Stimulated activated CD8-positive, alpha-beta memory T cell treated with anti-CD3 and anti-CD28 coated beads, Interleukin-7, amount 100 ng/mL, for 48 hours (primary cell): Measurements from ENCODE around the gene CNTN1.

Experiments used
- DNase-seq, 2 donors: peaks; one replicate each; pipeline ENCODE4 v3.0.0-alpha.2; 2020; ENCODE audit warnings: low read depth in 1 of 2; ENCODE audit errors: extremely low read depth in 1 of 2

The CNTN1 gene

GRCh38 chr12:40957417-40957816 is 265.2 kb downstream of the CNTN1 start:
- DNase-seq: no peak

DNA sequence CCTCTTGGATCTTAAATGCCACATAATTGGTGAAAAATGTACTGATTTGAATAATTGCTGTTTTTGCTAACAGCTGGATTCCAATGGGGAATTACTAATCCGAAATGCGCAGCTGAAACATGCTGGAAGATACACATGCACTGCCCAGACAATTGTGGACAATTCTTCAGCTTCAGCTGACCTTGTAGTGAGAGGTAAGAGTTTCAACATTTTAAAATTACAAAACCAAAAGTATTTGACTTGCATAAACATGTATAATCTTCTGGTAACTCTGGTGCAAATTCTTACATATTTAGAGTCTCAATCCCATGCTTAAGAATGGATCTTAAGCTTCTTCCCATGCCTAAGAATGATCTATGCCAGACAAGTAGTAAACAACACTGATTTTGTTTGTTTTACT is 266.8 kb downstream of the CNTN1 start:
- DNase-seq: no peak

GRCh38 chr12:40963751-40964150 is 271.5 kb downstream of the CNTN1 start:
- DNase-seq: no peak

DNA sequence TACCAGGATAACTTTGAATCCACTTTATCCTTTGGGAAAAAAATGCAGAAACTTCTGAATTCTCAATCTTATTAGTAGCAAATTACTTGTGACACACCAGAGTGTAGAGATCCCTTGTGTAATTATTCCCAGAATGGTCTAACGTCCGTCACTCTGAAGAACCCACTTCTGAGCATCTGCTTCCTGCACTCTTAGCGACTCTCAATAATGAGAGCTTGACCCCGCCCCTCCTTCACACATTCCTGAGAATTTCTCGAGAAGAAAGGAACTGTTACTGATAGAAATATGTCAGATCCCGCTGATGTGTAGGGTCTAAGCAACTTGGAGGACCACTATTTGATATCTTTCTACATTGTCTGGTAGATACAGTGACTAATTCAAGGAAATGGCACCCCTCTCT is 277.6 kb downstream of the CNTN1 start:
- DNase-seq: no peak

- no peak for DNase-seq
These were observed 278.2 kb downstream of the CNTN1 start for GRCh38 chr12:40970320-40970907.

DNA sequence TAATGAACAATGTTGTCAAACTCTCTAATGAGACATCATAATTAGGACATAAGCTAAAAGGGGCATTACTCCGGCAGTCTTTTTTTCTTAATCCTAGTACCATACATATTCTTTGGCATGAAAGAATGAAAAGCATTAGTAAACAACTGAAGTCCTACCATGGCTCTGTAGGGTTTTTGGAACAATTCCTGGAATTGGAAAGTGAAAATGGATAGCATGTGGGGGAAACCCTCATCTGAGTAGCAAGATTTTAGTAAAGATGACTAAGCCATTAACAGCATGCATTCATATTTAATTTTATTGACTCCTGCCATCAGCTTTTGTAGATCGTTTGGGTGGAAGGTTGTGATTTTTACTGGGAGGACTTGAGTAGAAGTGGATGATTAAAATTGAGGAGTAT is 279.7 kb downstream of the CNTN1 start:
- DNase-seq: no peak

- no peak for DNase-seq
These were observed 284.3 kb downstream of the CNTN1 start for GRCh38 chr12:40976546-40976945.

DNA sequence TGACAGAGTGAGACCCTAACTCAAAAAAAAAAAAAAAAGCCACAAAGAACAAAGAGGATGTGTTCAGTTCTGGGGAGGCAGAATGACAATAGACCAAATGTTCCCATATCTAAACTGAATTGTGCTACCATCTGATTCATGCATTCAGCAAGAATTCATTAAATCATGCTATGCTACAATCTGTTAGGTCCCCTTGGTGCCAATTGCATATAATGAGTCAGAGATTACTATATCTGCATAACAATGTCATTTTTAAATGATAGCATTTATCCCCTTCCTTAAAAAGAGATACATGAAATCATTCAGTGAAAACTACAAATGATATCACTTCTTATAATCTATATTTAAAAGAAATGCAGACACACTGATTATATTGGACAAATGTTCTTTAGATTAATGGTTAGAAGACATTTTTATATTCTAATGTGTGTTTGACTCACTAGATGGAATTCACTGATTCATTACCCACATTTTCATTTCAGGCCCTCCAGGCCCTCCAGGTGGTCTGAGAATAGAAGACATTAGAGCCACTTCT is 288.3 kb downstream of the CNTN1 start:
- no peak for DNase-seq

- DNase-seq: no peak
These were observed 293.8 kb downstream of the CNTN1 start for GRCh38 chr12:40986001-40986400.

DNA sequence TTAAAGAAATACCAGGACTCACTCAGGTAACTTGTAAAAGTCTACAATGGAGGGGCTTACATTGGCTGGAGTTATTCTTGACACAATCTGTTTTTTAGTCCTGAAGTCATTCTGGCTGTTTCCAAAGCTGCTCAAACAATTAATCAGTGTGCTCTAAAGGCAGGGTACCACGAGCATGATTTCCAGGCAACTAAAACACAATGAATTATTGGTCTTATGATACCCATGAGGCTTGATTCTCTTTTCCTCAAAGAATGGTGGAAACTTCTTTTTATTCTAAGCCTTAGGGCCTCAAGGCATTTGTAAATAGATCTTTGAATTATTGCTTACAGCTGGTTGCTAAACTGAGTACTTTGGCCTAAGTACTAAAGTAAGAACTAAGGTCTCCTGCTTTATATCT is 296.1 kb downstream of the CNTN1 start:
- DNase-seq: no peak

GRCh38 chr12:40988824-40989223 is 296.6 kb downstream of the CNTN1 start:
- no peak for DNase-seq

DNA sequence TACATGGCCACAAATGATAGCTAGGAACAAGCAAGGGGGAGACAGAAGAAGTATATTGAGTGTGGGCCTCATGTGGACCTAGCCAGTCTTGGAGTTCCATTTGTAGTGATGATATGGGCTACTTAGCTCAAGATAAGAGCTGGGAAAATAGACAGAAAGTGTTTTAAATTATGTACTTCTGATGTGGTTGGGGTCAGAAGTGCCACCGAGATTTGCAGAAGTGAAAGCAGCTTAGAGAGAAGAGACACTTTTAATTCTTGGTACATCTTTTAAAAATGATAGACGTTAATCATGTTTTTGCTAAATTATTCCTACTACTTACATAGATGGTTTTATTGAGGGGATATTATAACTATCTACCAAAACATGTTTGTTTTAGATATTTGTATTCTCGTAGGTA is 297.5 kb downstream of the CNTN1 start:
- no peak for DNase-seq

GRCh38 chr12:40992158-40992557 is 299.9 kb downstream of the CNTN1 start:
- no peak for DNase-seq

DNA sequence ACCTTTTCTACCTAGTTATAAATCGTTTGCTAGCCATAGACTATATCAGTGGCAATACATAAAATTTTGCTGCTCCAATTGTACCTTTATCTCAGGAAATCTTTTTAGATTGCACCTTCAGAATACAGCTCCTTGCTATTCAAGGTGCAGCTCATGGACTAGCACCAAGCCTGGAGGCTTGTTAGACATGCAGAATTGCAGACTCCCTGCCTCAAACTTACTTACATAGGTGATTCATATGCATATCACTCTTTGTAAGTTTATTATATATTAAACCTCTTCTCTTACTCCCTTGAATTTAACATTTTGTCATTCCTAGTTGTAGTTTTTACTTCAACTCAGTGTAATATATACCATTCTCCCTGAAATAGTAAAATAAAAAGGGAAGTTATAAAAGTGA is 300.4 kb downstream of the CNTN1 start:
- DNase-seq: no peak

GRCh38 chr12:40993158-40993557 is 300.9 kb downstream of the CNTN1 start:
- no peak for DNase-seq

DNA sequence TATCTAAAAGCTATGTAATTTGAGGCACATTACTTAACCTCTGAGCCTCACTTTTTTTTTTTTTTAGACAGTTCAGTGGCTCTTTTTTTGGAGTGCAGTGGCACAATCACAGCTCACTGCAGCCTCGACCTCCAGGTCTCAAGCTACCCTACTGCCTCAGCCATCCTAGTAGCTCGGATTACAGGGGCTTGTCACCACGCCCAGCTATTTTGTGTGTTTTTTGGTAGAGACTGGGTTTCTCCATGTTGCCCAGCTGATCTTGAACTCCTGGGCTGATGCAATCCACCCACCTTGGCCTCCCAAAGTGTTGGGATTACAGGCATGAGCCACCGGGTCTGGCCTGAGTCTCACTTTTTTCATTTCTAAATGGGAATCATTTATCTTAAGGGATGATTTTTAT is 303.9 kb downstream of the CNTN1 start:
- no peak for DNase-seq

DNA sequence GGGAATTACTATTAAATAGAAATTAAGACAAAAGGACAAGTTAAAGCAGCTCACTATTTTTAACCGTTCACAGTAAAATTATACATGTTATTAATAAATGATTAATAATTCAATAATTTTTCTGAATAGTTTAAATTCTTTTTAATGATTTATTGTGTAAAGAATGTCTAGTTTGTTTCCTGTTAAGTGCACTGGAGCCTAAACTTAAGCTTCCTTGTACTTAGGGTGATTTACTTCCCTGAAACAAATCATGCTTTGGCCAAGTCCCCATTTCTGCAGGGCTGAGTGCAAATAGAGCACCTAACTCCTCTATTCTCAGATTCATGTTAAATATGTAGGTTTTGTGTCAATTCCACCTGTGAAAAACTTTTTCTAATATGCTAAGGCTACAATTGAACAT is 307.0 kb downstream of the CNTN1 start:
- DNase-seq: no peak

- DNase-seq: no peak
These were observed 316.2 kb downstream of the CNTN1 start for GRCh38 chr12:41008472-41008871.

DNA sequence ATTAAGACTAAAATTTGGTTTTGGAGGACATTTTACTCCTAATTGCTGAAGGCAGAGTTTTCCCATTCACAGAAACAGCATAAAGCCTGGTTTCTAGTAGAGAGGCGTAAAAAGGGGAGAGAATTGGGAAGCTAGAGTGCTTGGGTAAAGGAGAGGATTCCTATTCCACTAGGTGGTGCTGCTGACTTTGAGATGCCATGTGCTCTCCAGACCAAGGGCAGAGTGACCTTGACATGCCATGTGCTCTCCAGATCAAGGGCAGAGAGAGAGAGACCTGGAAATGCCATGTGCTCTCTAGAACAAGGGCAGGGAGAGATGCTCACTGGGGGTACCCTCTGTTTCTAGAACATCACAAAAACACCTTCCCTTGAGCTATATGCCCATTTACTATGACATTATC is 319.7 kb downstream of the CNTN1 start:
- DNase-seq: no peak

DNA sequence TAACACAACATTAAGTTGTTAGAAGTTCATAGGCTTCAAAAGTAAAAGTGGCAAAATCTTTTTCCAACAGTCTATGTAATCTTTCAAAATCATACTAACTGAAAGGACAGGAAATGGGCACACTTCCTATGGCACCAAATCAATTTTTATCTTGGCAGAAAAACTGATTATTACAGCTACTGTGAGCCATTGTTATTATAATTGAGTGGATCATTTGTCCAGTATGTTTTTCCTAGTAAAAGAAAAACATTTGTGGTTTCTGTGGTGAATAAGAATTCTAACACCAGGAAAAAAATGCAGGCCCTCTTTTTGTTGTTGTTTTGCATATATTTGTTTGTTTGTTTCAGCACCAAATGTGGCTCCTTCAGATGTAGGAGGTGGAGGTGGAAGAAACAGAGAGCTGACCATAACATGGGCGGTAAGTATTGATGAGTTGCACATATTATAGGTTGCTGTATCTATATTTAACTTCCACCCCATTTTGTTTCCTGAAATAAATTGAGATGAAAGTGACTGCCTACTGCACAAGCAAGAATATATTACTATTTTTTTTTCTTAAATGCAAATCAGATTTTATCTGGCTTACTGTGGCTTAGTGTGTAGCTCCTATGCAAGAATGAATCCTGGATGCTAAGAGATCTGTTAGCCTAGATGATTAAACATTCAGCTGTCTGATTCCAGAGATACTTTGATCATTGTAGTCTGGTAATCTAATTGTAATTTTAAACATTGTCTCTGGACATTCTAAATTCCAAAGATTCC is 321.8 kb downstream of the CNTN1 start:
- no peak for DNase-seq

DNA sequence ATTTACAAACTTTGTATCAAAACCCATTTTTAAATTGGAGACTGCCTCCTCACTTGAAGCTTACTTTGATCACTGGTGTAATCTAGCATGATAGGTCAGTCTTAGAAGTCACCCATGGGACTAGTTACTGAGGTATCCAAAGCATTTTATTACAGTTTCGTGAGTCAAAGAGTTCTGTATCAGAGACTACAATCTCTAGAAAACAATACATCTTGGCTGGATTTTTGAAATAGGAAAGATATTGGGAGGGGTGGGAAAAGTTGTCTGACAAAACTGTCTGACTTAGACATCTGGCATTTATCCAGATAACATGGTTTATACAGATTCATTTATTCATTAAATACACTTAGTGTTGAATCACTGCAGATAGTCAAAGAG is 322.4 kb downstream of the CNTN1 start:
- no peak for DNase-seq

DNA sequence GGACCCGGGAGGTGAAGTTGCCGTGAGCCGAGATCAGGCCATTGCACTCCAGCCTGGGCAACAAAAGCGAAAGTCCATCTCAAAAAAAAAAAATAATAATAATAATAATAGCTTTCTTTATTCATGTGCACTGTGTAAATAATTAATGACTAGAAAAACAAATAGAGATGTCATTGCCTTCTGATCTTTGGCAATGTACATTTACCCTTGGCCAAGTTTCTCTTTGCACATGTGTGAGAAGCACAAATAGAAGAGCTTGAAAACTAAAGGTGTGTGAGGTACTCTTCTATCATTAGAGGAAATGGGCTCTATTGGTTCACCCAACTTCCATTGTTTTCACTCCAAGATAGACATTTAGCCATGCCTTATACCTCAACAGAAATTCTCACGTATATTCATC is 325.8 kb downstream of the CNTN1 start:
- DNase-seq: no peak

- DNase-seq: no peak
These were observed 327.2 kb downstream of the CNTN1 start for GRCh38 chr12:41019461-41019860.
